Mesodermal cell (in vitro differentiated cells): ENCODE results near the gene CSNK1G3.
"Not testable (repeated sequence)": the region's sequence is repeated elsewhere in the genome, so short reads cannot be mapped to it uniquely, and the experiment has no call there.

Experiments
- H3K27ac ChIP-seq: 2 replicates; pipeline ENCODE4 v1.7.0; 2013; ENCODE audit warnings: mild to moderate bottlenecking, low read depth, low read length, moderate library complexity; ENCODE audit not compliant: severe bottlenecking
- H3K36me3 ChIP-seq: 2 replicates; pipeline ENCODE4 v1.7.1; 2013; ENCODE audit warnings: mild to moderate bottlenecking, low read length, moderate library complexity; ENCODE audit not compliant: control insufficient read depth, insufficient read depth
- H3K4me1 ChIP-seq: one replicate; pipeline ENCODE4 v1.7.1; 2013; ENCODE audit warnings: mild to moderate bottlenecking, low read length; ENCODE audit not compliant: insufficient read depth, control insufficient read depth, poor library complexity, severe bottlenecking
- H3K4me3 ChIP-seq: 2 replicates; pipeline ENCODE4 v1.7.0; 2013; ENCODE audit warnings: low read length, control low read depth, mild to moderate bottlenecking; ENCODE audit not compliant: insufficient read depth, poor library complexity, severe bottlenecking; ENCODE audit errors: extremely low read depth
- H3K9me3 ChIP-seq: 2 replicates; pipeline ENCODE4 v1.7.1; 2013; ENCODE audit warnings: mild to moderate bottlenecking, low read length, moderate library complexity; ENCODE audit not compliant: control insufficient read depth
- WGBS, 2 experiments: methylation state at CpG; one replicate each; pipeline ENCODE4 v1.1.5; 2013; ENCODE audit warnings: missing lambda C conversion rate in 2 of 2; ENCODE audit not compliant: insufficient coverage in 2 of 2; 5-methylcytosine and 5-hydroxymethylcytosine counted together

CSNK1G3 gene

DNA sequence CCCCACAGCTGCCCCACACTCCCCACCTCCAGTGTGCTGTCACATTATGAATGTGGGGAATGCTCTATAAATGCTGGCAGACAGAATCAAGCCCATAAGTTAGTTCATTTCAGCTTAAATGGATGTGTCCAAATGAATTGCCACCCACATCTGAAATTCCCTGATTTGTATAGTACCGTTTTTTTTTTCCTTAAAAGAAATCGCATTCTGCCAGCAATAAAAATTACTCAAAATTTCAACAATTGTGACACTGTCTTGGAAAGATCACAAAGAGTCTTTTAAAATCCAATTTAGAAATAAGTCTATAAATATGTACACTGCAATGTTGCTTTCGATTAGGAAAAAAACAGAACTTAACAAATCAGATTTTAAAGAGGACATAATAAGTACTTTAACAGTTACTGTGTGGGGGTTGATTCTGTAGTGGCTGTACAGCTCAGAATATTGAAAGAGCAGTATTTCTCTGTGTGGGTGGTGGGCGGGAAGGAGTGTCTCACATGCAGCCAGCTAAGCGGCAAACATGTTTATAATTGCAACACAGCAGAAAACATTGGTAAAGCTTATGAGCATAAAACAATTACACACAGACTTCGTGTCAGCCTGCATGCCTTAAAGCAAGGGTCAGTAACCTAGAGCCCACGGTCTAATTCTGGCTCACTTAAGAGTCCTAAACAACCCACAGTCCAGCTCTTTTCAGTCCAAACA, 24.9 kb upstream of the CSNK1G3 start:
- H3K4me1 ChIP-seq, result no peaks in the 10 kb centered on the region
- 84 to 92% methylated on average over 2 to 3 of the region's 7 CpGs for WGBS, 2 experiments
- no peaks in the 10 kb centered on the region for H3K9me3 ChIP-seq
- H3K36me3 ChIP-seq, result no peaks in the 10 kb centered on the region
- H3K27ac ChIP-seq, result no peak overlapping the region
- no peak overlapping the region for H3K4me3 ChIP-seq

GRCh38 chr5:123490974-123491373, 21.0 kb upstream of the CSNK1G3 start:
- no peaks in the 10 kb centered on the region for H3K9me3 ChIP-seq

GRCh38 chr5:123495211-123495610, 16.8 kb upstream of the CSNK1G3 start:
- H3K4me1 ChIP-seq, H3K9me3 ChIP-seq, H3K4me3 ChIP-seq, H3K27ac ChIP-seq, H3K36me3 ChIP-seq: not testable (repeated sequence)
- 100% methylated on average over 1 of the region's 2 CpGs; no CpG with 5 or more reads in 1 of the 2 experiments for WGBS, 2 experiments

More at GRCh38 chr5:123490974-123491373, 21.0 kb upstream of the CSNK1G3 start:
- H3K36me3 ChIP-seq, result no peaks in the 10 kb centered on the region
- no peaks in the 10 kb centered on the region for H3K4me1 ChIP-seq
- WGBS, 2 experiments, result 60% methylated on average over 1 of the region's 5 CpGs; no CpG with 5 or more reads in 1 of the 2 experiments
- H3K27ac ChIP-seq, result no peak overlapping the region
- H3K4me3 ChIP-seq, result no peak overlapping the region

GRCh38 chr5:123496892-123497291, 15.1 kb upstream of the CSNK1G3 start:
- no peaks in the 10 kb centered on the region for H3K9me3 ChIP-seq
- H3K36me3 ChIP-seq, result no peaks in the 10 kb centered on the region
- H3K4me1 ChIP-seq, result no peaks in the 10 kb centered on the region
- no peak overlapping the region for H3K4me3 ChIP-seq
- 94% methylated on average over 2 of the region's 3 CpGs; no CpG with 5 or more reads in 1 of the 2 experiments for WGBS, 2 experiments
- H3K27ac ChIP-seq, result no peak overlapping the region

DNA sequence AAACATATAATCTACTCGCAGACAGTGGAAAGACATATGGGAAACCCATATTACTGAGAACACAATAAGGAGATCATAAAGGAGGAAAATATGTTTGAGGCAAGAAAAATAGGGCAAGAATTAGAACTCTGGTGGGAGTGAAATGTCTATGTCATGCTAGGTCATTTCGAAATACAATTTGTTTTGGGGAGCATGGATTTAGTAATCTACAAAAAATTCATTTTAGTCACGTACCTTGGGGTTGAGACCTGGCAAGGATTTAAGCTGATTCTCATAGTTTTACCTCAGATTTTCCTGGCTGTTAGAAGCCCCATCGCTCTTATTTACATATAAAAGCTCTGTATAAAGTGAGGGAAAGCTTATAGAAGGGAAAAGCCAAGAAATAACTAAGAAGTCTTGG, 11.5 kb upstream of the CSNK1G3 start:
- 80 to 100% methylated on average over 1 of the region's 4 CpGs for WGBS, 2 experiments
- H3K4me1 ChIP-seq, result no peaks in the 10 kb centered on the region
- no peak overlapping the region for H3K27ac ChIP-seq
- no peaks in the 10 kb centered on the region for H3K36me3 ChIP-seq
- H3K4me3 ChIP-seq, result no peak overlapping the region
- no peaks in the 10 kb centered on the region for H3K9me3 ChIP-seq

DNA sequence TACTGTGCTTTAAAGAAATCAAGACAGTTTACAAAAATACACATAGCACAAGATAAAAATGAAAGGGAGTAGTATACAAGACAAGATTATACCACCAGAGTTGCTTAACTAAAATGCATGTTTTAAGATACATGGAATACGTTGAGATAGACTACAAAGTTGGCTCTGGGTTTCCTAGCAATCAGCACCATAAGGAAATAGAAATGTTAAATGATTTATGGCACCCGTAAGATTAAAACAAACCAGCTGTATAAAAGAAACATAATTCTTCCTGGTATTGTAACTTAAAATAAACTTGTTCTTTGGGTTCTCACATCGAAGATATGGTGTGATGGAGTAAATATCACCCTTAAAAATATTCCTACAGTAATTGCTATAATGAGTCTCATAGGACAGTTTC, 9.9 kb upstream of the CSNK1G3 start:
- WGBS, 2 experiments, result no CpG with 5 or more reads among the region's 3 CpGs
- Histone ChIP-seq H3K27ac (no peak overlapping the region), H3K4me3 (no peak overlapping the region), H3K36me3 (no peaks in the 10 kb centered on the region), H3K4me1 (no peaks in the 10 kb centered on the region), H3K9me3 (no peaks in the 10 kb centered on the region)

- Histone ChIP-seq H3K27ac (no peak overlapping the region), H3K9me3 (no peaks in the 10 kb centered on the region), H3K4me1 (no peaks in the 10 kb centered on the region), H3K4me3 (no peak overlapping the region), H3K36me3 (no peaks in the 10 kb centered on the region)
Measured at GRCh38 chr5:123503299-123503698, 8.7 kb upstream of the CSNK1G3 start.

GRCh38 chr5:123505633-123506032, 6.3 kb upstream of the CSNK1G3 start:
- no peaks in the 10 kb centered on the region for H3K4me1 ChIP-seq
- H3K4me3 ChIP-seq, result no peak overlapping the region
- no peaks in the 10 kb centered on the region for H3K36me3 ChIP-seq
- 74 to 83% methylated on average over 1 to 2 of the region's 2 CpGs for WGBS, 2 experiments
- no peak overlapping the region for H3K27ac ChIP-seq
- no peaks in the 10 kb centered on the region for H3K9me3 ChIP-seq

DNA sequence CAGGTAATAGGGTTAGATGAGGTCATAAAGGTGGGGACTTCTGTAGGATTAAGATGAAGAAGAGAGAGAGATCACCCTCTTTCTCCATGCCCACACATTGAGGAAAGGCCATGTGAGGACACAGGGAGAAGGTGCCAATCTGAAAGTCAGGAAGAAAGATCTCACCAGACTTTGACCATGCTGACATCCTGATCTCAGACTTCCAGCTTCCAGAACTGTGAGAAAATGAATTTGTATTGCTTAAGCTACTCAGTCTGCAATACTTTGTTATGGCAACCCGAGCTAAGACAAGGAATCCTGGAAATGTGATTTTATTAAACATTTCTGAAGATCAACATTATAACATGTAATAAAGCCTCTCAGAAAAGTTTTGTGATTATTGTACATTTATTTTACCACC, 3.5 kb upstream of the CSNK1G3 start:
- no peaks in the 10 kb centered on the region for H3K36me3 ChIP-seq
- no CpG with 5 or more reads among the region's 1 CpG for WGBS, 2 experiments
- no peak overlapping the region for H3K4me3 ChIP-seq

DNA sequence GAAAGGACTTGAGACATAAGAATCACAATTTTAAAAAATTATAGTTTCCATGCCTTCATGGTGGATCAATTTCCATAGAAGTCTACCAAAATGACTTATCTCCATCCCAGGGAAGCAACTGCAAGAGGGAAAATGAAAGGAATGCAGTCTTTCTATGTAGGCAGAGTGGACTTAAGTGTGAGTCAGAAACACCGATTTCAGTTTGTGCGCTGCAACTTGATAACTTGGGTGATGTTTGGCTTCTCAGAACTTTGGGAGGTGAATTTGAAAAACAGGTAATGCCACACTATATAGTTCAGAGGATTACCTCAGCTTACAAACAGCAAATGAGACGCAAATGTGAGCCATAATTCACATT, 708 bp upstream of the CSNK1G3 start:
- Histone ChIP-seq H3K4me1 (peaks cover 19% of the 10 kb centered on the region), H3K27ac (peak overlapping the region; percentile 94), H3K4me3 (peak overlapping the region; percentile 86), H3K9me3 (no peaks in the 10 kb centered on the region), H3K36me3 (peaks cover 4% of the 10 kb centered on the region)
- WGBS, 2 experiments, result 58 to 78% methylated on average over 2 to 3 of the region's 3 CpGs

More for the DNA sequence above, 3.5 kb upstream of the CSNK1G3 start:
- Histone ChIP-seq H3K4me1 (peaks cover 4% of the 10 kb centered on the region), H3K9me3 (no peaks in the 10 kb centered on the region), H3K27ac (no peak overlapping the region)

DNA sequence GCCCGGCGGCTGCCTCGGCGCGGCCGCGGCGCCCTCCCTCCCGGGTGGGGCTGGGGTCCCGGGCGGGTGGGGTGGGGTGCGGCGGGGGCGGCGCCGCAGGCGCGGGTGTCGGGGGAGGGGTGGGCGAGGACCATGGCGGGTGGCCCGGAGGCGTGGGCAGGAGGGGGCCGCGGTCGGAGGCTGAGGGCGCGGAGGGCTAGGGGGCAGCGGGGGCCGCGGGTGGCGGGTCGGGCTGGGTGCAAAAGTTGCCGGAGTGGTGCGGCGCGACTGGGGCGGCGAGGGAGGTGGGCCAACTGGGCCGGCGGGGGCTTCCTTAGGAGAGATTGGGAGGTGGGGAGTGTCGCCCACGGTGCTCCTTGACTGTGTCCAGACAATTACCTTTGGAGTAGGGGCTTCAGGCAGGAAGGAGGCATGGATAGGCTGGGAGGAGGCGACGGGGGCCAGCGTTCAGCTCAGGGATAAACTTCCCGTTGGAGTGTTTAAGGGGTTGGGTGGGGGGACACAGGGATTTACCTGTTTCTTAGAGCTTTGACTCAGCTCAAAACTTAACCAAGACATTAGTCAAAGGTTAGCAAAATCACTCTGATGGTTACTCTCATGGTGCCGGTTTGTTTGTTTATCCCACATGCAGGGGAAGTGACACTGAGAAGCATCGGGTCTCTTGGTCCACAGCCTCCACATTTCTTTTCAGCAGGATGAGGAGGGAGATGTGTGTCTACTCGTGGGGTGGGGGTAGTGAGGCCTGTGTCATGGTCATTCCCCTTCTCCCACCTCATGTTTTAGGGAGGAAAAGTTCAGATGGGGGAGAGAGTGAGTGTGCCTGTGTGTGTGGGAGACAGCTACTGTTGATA, 859 bp downstream of the CSNK1G3 start:
- H3K4me1 ChIP-seq, result peaks cover 19% of the 10 kb centered on the region
- H3K9me3 ChIP-seq, result no peaks in the 10 kb centered on the region
- 0 to 1% methylated on average over 8 to 18 of the region's 50 CpGs for WGBS, 2 experiments
- peak overlapping the region; percentile 94 for H3K27ac ChIP-seq
- H3K36me3 ChIP-seq, result peaks cover 4% of the 10 kb centered on the region
- peak overlapping the region; percentile 86 for H3K4me3 ChIP-seq
